GM18873 (cell line): Measurements from ENCODE around the gene GNG13.
"Not testable (repeated sequence)": the region's sequence is repeated elsewhere in the genome, so short reads cannot be mapped to it uniquely, and the experiment has no call there.

Source experiments
- ATAC-seq: cut with Tn5 transposase; IDR thresholded peaks from one replicate; pipeline ENCODE4 v1.9.1; 2021; ENCODE audit warnings: mild to moderate bottlenecking, moderate library complexity, moderate number of reproducible peaks; ENCODE audit not compliant: unreplicated experiment, low FRiP score

Gene GNG13

GRCh38 chr16:764848-765487, 35.6 kb downstream of the GNG13 start:
- ATAC-seq = no peak

GRCh38 chr16:764184-764750, 36.3 kb downstream of the GNG13 start:
- no peak for ATAC-seq

GRCh38 chr16:763369-764183, 37.0 kb downstream of the GNG13 start:
- no peak for ATAC-seq

GRCh38 chr16:762595-763268, 37.8 kb downstream of the GNG13 start:
- no peak for ATAC-seq

GRCh38 chr16:761625-762513, 38.7 kb downstream of the GNG13 start:
- no peak for ATAC-seq

GRCh38 chr16:760545-761343, 39.8 kb downstream of the GNG13 start, which contains the start of gene MSLN:
MSLN (plus strand) TSS chr16:760734; CDS start chr16:762681, 1,947 bp downstream.
- no peak for ATAC-seq

GRCh38 chr16:760065-760464, 40.5 kb downstream of the GNG13 start:
- ATAC-seq = no peak

- no peak for ATAC-seq
Observed at GRCh38 chr16:759110-759910, 41.2 kb downstream of the GNG13 start.

GRCh38 chr16:756428-756827, 44.1 kb downstream of the GNG13 start:
- ATAC-seq = no peak

- ATAC-seq = no peak
Observed at GRCh38 chr16:754656-755055, 45.9 kb downstream of the GNG13 start.

- ATAC-seq = not testable (repeated sequence)
Observed at GRCh38 chr16:754121-754607, 46.4 kb downstream of the GNG13 start.

- ATAC-seq = no peak
Observed at GRCh38 chr16:752007-752312, 48.6 kb downstream of the GNG13 start.

- ATAC-seq = no peak
Observed at GRCh38 chr16:751152-752006, 49.2 kb downstream of the GNG13 start.

GRCh38 chr16:750485-750884, 50.0 kb downstream of the GNG13 start:
- ATAC-seq = no peak

GRCh38 chr16:749010-749409, 51.5 kb downstream of the GNG13 start:
- ATAC-seq = no peak
